Right atrium auricular region (tissue), 2 donors: ENCODE measurements around the gene KCND3. TPM values are rescaled to one million over a fixed set of nuclear protein-coding genes. Genes with fewer than 3 reads are reported as not detected.
"Not testable (repeated sequence)": the region's sequence is repeated elsewhere in the genome, so short reads cannot be mapped to it uniquely, and the experiment has no call there.

Experiments
- DNase-seq: peaks from one replicate; pipeline ENCODE4 v3.0.0-alpha.2; 2019; ENCODE audit warnings: low spot score
- H3K27ac ChIP-seq, 2 donors: fragments of 200-600 bp; sonication (generic); 1 replicate in 1 of 2; 2 replicates in 1 of 2; pipeline ENCODE4 v1.5.1; 2016 to 2019
- H3K27me3 ChIP-seq, 2 donors: fragments of 200-600 bp; sonication (generic); one replicate each; pipeline versions ENCODE4 v1.5.1 to v1.6.0; 2017 to 2019
- H3K36me3 ChIP-seq: fragments of 200-600 bp; sonication (generic); one replicate; pipeline ENCODE4 v1.5.1; 2016
- H3K4me1 ChIP-seq, 2 donors: fragments of 200-600 bp; sonication (generic); one replicate each; pipeline versions ENCODE4 v1.5.1 to v1.6.0; 2017 to 2019
- H3K4me3 ChIP-seq, 2 donors: fragments of 200-600 bp; sonication (generic); 1 replicate in 1 of 2; 2 replicates in 1 of 2; pipeline ENCODE4 v1.5.1; 2017 to 2019; ENCODE audit warnings: mild to moderate bottlenecking in 1 of 2, moderate library complexity in 1 of 2
- H3K9me3 ChIP-seq, 2 donors: fragments of 200-600 bp; sonication (generic); one replicate each; pipeline ENCODE4 v1.5.1; 2019
- CTCF ChIP-seq, 2 donors: fragments of 200-600 bp; sonication (generic); IDR thresholded peaks; one replicate each; pipeline ENCODE4 v1.5.1; 2019; ENCODE audit warnings: antibody characterized with exemption in 2 of 2
- total RNA-seq, 2 donors: library from RNA; depleted of rRNA; stranded (reverse); fragments of >200 nt; gene quantifications; one replicate each; pipeline ENCODE4 v1.1.0, GENCODE V29; 2016

KCND3 gene
- total RNA-seq, 2 donors from 2014 or later: 19.6 to 24.9 TPM

DNA sequence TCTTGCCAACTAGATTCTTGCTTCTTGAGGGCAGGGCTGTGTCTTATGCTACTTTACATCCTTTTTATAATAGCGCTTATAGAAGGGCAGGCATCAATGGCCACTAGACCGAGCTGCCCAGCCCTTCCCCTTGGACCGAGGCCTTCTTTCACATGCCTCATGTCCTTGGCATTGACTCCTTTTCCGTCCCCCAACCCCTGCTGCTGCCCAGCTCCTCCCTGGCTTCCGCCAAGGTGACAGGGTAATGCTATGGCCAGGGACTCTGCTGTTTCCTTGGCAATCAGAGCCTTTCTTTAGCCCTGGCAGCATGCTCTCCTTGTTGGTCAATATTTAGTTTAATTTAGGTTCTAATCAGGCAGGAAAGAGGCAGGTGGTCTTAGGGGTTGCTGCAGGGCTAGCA, 185.5 kb downstream of the KCND3 start:
- no peak overlapping the region for H3K4me3 ChIP-seq
- TF ChIP-seq CTCF (IDR thresholded peaks at IDR 0.05): no peak
- no peaks in the 10 kb centered on the region for H3K9me3 ChIP-seq
- DNase-seq: no peak
- H3K36me3 ChIP-seq: no peaks in the 10 kb centered on the region
- no peak overlapping the region for H3K27ac ChIP-seq
- peaks cover 0 to 21% of the 10 kb centered on the region in 2 donors for H3K4me1 ChIP-seq
- no peaks in the 10 kb centered on the region for H3K27me3 ChIP-seq

DNA sequence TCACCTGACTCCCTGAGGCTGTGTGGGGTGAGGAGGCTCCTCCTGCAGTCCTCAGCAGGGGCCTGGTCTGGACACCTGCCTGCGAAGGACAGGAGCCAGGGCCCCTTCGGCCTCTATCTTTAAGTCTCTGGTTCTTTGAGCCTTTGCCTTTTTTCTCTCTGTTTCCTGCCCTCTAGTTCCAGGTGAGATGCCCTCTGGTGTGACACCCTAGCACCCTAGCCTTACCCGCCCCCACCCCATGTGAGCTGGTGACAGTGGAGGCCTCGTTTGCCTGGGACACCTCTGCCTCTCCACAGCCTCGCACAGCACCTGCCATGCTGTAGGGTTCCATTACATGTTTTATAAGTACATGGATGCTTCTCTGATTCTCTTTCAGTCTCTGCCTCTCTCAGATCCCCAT, 186.5 kb downstream of the KCND3 start:
- H3K9me3 ChIP-seq: no peaks in the 10 kb centered on the region
- peak overlapping the region; percentile 57 to 73 for H3K27ac ChIP-seq
- peaks cover 0 to 21% of the 10 kb centered on the region in 2 donors for H3K4me1 ChIP-seq
- no peak overlapping the region for H3K4me3 ChIP-seq
- H3K27me3 ChIP-seq: no peaks in the 10 kb centered on the region
- no peaks in the 10 kb centered on the region for H3K36me3 ChIP-seq
- no peak for TF ChIP-seq CTCF (IDR thresholded peaks at IDR 0.05)
- DNase-seq: no peak

GRCh38 chr1:111802110-111802509, 187.4 kb downstream of the KCND3 start:
- Histone ChIP-seq H3K9me3 (no peaks in the 10 kb centered on the region), H3K4me3 (no peak overlapping the region), H3K27ac (peak overlapping the region; percentile 57 to 73), H3K27me3 (no peaks in the 10 kb centered on the region), H3K36me3 (no peaks in the 10 kb centered on the region), H3K4me1 (peaks cover 0 to 21% of the 10 kb centered on the region in 2 donors)
- DNase-seq: no peak
- no peak for TF ChIP-seq CTCF (IDR thresholded peaks at IDR 0.05)

DNA sequence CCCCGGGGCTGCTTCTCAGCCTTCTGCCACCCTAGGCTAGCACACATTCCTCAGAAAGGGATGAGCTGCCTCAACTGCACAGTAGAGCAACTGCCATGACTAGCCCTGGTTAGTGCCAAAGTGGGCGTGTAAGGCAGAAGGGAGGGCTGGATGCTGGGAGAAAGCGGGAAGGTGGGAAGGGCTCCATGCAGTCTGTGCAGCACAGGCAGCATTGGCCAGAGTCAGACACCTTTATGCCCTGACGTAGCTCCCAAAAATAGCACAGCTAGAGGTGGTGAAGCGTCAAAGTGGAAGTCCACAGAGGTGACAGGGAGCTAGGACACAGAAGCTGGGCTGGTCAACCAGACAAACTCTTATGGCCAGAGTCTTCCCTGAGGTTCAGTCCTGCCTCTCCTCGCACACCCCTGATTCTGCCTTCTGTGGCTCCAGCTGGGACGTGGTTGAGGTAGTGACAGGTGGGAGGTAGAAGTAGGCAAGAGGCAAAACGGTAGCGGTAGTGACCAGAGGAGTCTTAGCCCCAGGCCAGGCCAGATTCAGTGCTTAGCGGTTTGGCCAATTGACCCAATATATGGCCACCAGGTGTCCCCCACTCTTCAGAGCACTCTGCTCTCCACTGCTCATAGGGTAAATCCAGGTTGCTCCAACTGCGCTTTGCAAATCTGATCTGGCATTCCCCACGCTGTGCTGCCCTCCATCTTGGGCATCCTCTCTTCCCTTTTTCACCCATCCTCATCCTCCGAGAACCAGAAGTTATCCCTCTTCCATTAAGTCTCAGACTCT, 188.2 kb downstream of the KCND3 start:
- Histone ChIP-seq H3K27me3 (no peaks in the 10 kb centered on the region), H3K36me3 (no peaks in the 10 kb centered on the region), H3K9me3 (no peaks in the 10 kb centered on the region), H3K27ac (peak overlapping the region; percentile 57 to 73), H3K4me3 (no peak overlapping the region), H3K4me1 (peaks cover 0 to 21% of the 10 kb centered on the region in 2 donors)
- peak in 1 of 2 donors; percentile 34 for TF ChIP-seq CTCF (IDR thresholded peaks at IDR 0.05)
- DNase-seq: no peak

GRCh38 chr1:111799722-111800121, 189.7 kb downstream of the KCND3 start:
- not testable (repeated sequence) for H3K27ac ChIP-seq, H3K4me3 ChIP-seq, H3K27me3 ChIP-seq, DNase-seq, H3K36me3 ChIP-seq, H3K9me3 ChIP-seq
- H3K4me1 ChIP-seq: peaks cover 0 to 21% of the 10 kb centered on the region in 2 donors

DNA sequence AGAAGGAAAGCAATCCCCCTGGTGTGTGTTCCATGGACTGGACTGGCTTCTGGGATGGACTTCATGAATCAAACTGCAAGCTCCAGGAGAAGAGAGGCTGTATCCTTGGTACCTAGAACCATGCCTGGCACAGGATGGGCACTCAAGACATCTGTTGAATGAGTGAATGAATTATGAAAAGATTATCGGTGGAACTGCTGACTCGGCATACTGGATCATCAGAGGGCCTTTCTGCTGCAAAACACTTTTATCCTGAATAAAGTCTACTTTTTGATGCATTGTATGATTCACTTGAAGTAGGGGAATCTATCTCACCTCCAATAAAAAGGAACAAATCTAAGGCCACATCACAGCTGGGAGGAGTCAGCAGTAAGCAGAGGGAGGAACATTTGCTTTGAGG, 190.9 kb downstream of the KCND3 start:
- Histone ChIP-seq H3K27me3 (no peaks in the 10 kb centered on the region), H3K4me1 (peaks cover 0 to 14% of the 10 kb centered on the region in 2 donors), H3K9me3 (no peaks in the 10 kb centered on the region), H3K36me3 (no peaks in the 10 kb centered on the region), H3K4me3 (no peak overlapping the region), H3K27ac (no peak overlapping the region)
- TF ChIP-seq CTCF (IDR thresholded peaks at IDR 0.05): no peak
- no peak for DNase-seq
